Measurements from ENCODE around the gene MICAL2.
"Not testable (repeated sequence)": the region's sequence is repeated elsewhere in the genome, so short reads cannot be mapped to it uniquely, and the experiment has no call there.

Gene MICAL2

DNA sequence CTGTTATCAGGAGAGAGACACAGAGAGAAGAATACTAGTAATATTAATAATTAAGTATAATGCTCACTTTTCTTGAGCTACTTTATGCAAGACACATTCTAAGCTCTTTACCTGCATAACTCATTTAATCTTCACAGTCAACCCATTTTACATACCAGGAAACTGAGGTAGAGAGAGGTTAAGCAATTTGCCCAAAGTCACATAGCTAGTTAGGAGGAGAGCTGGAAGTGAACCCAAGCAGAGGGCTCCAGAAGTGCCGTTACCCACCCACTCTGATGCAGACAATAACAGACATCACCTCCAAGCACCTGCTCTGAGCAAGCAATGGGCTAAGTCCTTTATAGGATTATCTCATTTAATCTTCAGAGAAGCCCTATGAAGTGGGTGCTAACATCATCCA, 24.8 kb downstream of the MICAL2 start:
- DNase-seq: no peak

DNA sequence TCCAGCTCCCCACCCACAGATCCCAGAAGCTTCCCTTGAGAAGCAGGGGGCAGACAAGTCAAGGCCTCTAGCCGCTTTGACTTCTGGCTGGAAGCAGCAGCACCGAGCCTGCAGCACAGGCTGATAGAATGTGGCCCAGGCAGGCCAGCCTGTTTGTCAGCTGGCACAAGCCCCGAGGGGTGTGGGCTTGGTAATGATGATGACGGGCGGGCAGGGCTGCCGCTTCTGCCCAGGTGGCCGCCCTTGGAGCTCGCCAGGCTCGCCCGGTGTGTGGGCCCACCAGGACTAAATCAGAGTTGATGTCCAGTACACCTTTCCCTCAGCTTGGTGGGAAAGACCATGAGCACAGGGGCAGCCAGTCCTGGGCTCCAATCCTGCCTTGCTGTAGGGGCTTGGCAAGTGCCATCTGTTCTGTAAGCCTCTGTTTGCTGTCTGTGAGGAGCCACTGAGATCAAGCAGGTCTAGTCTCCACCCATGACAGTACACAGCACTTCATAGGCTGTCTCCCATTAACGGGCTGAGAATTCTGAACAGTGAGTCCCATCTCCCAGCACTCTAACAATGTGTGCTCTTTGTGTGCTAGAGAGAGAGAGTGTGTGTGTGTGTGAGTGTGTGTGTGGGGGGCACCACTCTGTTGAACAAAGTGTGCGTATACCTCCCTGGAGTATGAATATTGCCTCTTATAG, 26.8 kb downstream of the MICAL2 start:
- DNase-seq: peak in 2 of 14 donors; percentile 29 to 71

DNA sequence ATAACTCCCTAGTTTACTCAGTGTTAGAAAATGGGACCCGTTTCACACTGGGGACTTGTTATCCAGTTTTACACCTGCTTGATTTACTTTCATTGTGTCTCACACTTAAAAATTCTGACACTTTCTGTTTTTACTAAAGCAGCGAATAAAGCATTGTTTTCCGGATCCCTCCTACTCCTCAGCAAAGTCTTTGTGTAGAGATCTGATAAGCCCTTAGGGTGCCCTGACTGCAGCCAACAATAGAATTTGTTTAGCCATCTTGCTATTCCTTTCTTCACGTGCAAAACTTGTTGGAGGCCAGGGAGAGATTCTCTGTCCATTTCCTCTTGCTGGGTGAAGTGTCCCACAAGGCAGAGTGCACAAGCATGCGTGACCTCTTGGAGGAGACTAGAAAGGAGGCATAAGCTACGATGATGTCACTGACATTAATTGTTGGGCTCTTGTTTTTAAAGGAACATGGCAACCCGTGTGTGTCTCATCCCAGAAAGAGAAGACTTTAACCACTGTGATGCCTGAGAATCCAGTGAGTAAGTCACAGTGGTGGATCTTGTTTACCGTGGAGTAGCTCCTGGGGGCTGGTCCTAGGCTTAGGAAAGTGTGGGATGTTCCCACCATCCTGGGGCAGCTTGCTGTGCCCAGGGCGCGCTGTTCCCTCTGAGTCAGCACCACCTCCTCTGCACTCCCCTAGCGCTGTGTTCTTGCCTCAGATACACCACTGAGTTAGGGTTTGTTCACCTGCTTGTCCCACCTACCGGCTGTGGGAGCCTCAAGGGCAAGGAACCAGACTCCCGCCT, 27.7 kb downstream of the MICAL2 start:
- DNase-seq: no peak

DNA sequence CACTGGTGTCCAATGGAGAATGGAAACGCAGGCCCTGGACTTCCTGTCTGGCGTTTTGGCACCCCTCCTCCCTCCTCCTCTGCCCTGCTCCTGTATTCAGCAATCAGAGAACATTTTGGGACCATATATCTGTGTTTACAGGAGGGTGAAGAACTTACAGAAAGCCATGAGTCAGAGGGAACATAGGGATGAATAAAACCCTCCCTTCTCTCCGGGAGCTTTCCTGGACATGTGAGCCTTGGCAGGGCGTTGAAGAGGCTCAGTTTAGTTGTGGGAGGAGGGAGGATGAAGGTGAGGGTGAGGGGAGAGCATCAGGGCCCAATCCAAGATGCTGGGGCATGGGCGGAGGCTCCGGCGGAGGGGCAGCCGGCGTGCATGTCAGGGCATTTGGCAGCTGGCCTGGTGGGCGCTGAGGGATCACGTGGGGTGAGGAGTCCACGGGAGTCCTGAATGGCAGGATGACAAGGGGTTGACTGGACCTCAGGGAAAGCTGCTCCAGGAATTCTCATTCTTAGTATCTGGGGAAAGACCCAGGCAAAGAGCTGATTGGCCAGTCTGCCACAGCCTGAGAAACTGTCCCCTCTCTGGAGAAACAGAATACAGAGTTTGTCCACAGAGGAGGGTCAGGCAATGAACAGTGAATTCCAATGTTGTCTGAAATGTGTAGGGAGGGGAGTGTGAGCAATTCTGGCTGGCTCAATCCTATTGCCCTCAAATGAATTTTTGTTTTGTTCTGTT, 28.9 kb downstream of the MICAL2 start:
- DNase-seq: peak in 3 of 14 donors; percentile 17 to 72 (median 37)

DNA sequence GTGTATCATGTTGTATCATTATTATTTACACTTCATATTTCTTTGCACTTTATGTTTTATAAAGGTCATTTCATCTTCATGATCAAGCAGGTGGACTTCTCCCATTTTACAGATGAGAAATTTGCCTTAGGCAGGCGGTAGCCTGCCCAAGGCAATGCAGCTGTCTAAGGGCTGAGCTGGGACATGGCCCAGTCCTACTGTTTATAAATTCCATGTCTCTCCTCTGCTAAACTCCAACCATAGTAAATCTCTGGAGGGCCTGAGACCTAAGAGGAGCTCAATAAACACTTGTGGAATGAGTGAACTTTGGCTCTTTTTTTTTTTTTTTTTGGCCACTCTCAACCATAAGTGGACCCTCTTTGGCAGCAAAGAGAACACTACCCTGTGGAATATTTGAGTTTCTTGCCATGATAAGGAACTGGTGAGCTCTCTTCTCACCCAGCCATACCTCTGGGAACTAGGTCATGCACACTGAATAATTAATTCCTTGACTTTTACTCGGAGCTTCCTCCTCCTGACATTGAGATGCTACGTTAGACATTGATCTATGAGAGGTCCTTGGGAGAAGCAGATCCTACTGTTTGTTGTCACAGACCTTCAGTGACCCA, 29.9 kb downstream of the MICAL2 start:
- no peak for DNase-seq

DNA sequence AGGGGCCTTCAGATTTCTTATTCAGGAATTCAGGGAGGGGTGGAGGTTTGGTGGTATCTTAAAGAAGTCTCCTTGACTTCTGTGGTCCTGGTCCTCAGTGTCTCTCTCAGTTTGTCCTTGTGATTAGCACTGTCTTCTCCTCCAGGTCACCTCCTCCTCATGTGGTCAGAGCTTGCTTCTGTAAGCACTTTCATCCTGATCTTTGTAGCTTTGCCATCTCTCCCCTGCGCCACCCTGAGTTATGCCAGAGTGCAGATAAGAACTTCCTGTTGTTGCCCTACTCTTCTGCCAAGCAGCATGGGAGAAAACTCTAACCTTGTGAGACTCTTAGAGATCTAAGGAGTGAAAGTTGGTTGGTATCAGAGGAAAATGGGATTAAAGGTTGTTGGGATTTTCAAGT, 30.9 kb downstream of the MICAL2 start:
- DNase-seq: no peak

DNA sequence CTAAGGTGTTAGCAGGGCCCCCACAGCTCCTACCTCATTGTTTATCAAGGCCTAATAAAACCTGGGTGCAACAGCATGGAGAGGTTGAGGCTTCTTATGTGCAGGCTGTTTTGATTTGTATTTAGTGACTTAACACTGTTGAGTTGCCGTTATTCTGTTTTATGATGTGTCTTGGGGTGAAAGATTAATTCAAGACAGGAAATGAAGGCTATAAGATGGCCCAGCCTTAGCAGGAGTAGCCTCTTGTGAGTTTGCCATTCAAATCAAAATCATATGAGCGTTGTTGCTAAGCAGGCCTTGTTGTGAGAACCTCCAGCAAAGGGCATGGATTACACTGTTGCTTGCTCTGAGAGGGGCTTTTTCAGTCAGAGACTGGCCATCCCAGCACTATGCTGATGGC, 31.8 kb downstream of the MICAL2 start:
- no peak for DNase-seq

DNA sequence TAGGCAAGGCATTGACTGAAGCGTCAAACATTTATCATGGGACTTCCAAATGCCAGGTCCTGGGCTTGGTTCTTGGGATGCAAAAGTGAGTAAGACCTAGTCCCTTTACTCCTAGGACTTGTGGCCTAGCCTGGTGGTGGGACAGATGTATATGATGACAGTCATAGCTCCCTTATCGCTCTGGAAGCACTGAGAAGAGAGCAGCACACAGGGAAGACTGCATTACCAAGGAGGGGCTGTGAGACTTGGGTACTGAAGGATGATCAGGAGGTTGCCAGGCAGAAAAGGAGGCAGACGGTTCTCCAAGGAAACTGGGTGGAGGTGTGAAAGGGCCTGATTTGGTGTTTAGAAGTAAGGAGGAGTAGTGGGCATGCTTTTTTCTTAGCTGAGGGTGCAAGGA, 32.5 kb downstream of the MICAL2 start:
- no peak for DNase-seq

DNA sequence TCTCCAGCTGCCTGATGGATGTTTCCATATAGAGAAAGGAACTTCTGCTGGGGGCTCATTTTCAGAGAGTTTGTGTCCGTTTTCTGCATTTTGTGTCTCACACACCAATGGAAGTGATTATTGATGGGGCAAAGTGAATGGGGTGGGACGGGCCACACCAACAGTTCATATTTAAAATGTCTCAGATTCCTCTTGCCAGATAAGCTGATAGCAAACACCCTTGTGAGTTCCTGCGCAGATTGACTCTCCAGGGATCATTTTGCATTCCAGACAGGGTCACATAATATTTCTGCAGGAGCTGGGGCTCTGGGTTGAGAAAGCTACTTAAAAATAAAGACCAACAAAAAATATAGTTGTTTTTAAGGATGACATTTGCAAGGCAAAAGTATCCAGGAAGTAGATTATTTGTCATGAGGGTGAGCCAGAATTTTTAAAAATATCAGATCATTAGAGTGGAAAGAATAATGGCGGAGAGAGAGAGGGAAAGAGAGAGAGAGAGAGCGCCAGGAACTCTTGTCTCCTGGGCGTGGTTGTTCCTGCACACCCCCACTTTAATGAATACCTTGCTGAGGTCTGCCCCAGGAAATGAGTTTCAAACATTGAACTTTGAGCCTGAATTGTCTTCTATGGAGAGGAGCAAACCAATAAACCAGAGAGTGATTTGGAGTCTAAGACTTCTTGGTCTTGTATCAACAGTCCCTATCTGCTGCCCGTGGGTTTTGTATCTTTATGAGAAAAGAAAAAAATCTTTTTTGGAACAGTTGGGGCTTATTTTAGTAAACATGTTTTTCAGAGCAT, 33.3 kb downstream of the MICAL2 start:
- no peak for DNase-seq

DNA sequence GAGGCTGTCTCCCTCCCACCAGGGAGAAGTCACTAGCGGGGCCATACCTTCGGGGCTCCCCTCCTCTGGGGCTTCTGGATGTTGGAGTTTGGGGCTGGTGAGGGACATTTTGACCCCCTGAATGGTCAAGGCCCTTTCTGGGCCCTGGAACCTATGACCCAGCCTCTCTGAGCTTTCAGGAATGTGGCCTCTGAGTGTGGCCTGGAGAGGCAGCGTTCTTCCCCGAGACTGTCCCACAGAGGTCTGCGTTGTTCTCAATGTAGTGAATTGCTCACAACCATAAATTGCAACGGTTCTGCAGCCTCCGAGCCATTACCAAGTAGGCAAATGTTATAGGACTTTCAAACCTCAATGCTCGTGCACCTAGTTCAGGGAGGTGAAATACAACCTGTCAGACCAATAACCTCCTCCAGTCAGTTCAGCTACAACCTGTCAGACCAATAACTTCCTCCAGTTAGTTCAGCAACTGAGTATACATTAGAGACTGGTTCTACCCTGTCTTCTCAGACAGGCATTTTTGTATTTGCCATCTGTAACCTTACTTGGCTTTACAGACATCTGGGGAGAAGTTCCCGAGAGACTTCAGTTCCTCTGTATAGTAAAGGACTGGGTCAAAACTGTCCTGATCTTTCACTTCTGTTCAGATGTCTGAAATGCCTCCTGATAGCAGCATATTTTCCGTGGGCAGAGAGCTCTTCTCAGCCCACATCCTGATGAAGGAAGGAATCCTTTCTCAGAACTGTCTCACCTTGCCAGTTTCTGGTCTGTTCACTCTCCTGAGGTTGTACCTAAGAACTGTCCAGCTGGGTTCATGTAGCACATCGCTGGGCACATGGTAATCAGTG, 34.2 kb downstream of the MICAL2 start:
- no peak for DNase-seq

DNA sequence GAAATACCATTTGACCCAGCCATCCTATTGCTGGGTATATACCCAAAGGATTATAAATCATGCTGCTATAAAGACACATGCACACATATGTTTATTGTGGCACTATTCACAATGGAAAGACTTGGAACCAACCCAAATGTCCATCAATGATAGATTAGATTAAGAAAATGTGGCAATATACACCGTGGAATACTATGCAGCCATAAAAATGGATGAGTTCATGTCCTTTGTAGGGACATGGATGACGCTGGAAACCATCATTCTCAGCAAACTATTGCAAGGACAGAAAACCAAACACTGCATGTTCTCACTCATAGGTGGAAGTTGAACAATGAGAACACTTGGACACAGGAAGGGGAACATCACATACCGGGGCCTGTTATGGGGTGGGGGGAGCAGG, 36.3 kb downstream of the MICAL2 start:
- DNase-seq: not testable (repeated sequence)

DNA sequence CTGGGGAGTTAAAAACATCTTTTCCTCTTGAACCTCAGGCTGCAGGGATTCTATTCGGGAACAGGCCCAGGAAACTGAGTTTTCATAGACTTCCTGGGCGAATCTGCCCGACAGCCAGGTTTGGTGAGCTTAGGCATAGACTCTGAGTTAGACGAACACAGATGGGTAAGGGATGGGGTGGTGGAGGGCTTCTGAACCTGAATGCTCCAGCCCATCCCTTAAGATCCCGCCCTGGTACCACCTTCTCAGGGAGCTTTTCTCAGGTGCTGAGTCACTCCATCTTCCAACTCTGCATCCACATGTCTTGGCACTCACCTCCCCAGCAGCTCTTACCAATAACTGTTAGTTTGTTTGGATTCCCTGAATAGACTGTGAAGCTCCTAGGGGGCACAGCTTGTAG, 37.4 kb downstream of the MICAL2 start:
- DNase-seq: no peak

DNA sequence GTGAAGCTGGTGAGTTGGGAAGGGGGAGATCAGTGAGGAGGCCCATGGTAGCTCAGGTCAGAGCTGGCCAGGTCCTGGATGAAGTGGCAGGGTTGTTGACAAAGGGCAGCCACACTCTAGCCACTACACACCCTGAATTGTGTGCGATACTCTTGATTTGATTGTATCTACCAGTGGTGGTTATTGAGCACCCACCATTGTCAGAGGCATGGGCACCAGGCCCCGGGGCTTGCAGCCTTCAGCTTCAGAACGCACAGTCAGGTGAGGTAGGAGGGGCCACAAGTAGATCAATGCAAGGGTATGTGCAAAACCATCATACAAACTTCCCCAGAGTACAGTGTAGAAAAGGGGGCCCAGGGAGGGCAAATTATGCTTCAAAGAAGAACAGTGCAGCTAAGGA, 38.1 kb downstream of the MICAL2 start:
- no peak for DNase-seq

DNA sequence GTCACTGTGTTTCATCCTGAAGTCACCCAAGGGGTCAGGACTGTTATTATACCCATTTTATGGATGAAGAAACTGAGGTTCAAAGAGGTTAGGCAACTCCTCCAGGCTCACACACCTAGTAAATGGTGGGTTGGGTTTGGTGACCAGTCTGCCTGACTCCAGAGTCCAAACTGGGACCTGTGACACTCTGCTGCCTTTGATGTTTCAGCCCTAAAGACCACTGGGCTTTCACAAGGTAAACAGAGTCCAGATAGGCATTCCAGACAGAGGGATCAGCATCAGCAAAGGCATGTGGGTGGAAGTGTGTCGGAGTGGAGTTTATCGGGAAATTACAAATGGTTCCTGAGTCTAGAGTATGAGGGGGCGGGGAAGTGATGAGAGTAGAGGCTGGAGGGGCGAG, 38.5 kb downstream of the MICAL2 start:
- no peak for DNase-seq

DNA sequence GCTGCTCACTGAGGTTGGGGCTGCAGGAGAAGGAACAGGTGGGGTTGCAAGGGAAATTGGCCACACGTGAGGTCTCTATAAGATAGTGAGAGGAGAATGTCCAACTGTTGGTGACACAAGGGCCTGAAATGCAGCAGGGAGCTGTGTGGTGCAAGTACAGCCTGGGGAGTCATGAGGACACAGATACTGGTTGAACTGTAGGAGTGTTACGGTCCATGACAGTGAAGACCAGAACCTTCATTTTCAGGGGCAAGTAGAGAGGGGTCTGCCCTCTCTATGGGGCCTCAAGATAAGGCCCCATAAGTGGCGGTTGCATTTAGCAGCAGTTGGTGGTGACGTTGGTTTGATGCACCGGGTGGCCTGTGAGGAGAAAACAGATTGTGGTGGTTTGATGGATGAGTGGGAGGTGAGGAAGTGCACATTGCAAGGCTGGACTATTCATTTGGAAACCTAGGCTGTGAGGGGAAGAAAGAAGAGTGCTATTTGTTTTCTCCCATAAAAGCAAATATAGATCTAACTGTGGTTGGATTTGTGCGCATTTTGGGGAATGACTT, 39.4 kb downstream of the MICAL2 start:
- DNase-seq: no peak

DNA sequence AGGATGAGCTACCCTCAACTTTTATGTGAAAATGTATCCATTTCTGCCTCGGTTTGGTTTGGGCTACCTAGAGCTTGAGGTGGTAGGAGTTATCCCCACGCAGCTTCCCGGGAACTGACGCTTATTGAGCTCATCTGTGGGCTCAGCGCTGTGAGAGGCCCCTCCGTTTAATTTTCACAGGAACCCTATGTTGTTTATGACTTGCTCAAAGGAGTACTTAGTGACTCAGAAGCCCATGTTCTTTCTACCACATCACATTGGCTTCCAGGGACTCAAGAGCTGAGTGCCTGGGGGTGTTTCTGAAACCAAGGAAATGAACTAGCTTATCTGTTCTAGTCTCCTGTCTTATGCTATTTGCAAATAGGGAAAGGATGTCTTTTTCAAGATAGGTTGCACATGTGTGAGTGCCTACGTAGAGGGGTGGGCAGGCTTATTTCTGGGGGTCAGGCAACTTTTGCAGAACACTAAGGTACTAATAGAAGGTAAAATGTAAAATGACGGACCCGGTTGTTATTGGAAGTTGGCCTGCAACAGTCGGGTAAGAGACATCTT, 40.5 kb downstream of the MICAL2 start:
- DNase-seq: no peak

DNA sequence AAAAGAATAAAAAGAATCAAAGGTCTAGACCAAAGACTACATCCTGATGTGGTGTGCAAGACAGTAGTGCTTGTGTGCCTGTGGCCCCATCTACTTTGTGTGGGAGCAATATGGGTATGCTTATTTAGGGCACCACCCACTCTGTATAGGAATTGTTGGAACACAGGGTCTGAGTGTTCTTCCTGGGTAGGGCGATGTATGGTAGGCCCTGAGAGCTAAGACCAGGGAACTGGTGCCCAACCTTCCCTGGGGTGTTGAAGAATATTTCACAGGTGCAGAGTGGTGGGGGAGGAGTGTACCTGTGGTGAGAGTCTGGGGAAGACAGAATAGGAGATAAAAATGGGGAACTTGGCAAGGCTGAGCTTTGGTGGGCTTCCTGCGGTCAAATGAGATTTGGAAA, 41.9 kb downstream of the MICAL2 start:
- no peak for DNase-seq

DNA sequence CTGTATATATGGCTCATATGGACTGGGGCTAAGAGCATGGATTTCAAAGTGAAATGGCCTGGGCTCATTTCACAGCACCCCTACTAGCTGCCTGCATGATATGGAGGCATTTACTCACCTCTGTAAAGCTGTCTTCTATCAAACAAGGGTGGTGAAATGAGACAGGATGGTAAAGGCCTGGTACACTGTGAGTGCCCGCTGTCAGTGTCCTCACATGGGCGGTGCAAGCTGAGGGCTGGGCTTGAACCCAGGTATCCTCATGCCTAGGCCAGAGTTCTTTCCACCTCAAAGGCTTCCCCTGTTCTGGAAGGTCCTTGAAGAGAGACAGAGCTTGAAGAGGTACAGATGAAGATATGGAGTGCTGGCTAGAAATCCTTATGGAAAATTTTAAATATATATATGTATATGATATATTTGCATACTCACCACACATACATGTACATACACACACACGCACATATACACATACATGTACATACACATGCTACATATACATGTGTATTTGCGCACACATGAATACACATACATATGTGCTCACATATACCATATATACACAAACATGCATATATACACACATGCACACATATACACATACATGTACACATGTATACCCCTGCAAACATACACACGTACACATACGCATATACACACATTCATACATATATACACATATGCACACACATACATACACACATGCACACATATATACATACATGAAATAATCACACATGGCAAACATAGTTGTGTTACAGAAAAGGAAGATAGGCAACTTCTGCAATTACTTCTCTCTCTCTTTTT, 44.7 kb downstream of the MICAL2 start:
- DNase-seq: no peak

DNA sequence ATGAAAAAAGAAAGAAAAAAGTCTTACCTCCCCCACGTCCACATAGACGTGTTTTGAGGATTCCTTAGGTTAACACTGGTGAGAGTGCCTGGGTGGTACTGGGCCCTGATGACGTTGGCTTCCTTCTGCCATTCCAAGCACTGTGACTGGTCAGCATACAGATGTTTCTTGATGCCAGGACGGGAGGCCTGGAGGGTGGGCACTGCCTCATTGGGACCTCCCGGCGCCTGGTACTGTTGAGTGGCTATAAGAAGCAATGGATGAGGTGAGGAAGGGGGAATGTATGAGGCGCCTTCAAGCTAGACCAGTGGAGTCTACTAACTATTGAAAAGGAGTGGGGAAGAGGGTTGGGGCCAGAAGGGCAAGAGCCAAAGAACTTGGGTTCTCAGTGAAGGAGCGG, 45.3 kb downstream of the MICAL2 start:
- no peak for DNase-seq

All from C1 segment of cervical spinal cord (tissue), 14 donors.